Measurements from ENCODE around the gene SH3YL1. TPM values are rescaled to one million over a fixed set of nuclear protein-coding genes. Genes with fewer than 3 reads are reported as not detected.

Gene SH3YL1
- total RNA-seq = 8.9 and 16.6 TPM in 2 replicates

GRCh38 chr2:263774-264492 lies at the start of gene SH3YL1:
SH3YL1 (minus strand) TSS chr2:264032; CDS start chr2:263984, 48 bp downstream.
- peak in 1 of 2 donors; percentile 20 for DNase-seq (ENCODE audit: low read depth in 2 of 2)

- no peak for DNase-seq (ENCODE audit: low read depth in 2 of 2)
These were observed 47.2 kb upstream of the SH3YL1 start for GRCh38 chr2:310994-311393.

GRCh38 chr2:309954-310510 lies 46.2 kb upstream of the SH3YL1 start:
- DNase-seq (ENCODE audit: low read depth in 2 of 2) = no peak

DNA sequence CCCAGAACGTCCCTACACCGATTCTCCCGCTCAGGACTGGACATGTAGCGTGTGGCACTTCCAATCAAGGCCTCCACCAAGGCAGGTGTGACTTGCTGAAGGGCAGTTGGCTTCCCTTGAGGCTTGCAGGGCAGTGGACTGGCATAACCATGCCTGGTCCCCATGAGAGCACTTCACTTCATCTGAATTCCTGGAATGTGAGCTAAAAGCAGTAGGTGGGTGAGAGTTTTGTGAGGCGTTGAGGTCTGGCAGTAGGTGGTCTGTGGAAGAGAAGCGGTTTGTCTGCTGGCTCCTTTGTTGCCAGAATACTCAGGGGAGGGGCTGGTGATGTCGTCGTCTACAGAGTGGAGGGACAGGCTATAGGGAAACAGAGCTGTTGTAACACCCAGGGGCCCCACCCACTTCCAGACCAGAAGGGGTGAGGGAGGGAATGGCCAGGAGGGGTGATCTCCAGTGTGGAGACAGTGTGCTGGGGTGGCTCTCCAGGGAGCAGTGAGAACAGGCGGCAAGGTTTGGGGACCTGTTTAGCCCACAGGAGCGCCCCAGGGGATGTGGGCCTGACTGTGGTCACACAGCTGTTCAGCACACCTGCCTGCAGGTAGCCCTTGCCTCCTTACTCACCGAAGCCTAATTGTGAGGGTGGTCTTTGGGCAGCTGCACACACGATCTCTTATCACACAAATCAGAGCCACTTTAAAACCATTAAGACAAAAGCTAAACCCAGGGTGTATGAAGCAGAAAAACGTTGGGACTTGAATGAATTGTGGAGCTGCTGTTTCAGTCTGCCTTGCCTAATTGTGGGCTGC lies 45.5 kb upstream of the SH3YL1 start:
- no peak for DNase-seq (ENCODE audit: low read depth in 2 of 2)

- no peak for DNase-seq (ENCODE audit: low read depth in 2 of 2)
These were observed 41.5 kb upstream of the SH3YL1 start for GRCh38 chr2:305366-305765.

DNA sequence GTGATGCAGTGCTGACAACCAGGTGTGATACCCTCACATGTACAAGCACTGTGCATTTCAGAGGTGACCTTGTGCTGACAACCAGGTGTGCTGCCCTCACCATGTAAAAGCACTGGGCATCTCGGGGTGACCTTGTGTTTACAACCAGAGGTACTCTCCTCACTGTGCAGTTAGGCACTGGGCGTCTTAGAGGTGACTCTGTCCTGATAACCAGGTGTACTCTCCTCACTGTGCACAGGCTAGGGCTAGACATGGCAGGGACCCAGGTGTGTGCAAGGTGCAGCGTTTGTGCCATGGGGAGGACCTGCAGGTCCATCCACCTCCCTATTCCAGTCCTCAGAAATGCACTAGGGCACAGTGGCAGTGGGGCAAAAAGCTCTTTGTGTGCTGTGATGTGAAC lies 32.5 kb upstream of the SH3YL1 start:
- DNase-seq (ENCODE audit: low read depth in 2 of 2) = no peak

DNA sequence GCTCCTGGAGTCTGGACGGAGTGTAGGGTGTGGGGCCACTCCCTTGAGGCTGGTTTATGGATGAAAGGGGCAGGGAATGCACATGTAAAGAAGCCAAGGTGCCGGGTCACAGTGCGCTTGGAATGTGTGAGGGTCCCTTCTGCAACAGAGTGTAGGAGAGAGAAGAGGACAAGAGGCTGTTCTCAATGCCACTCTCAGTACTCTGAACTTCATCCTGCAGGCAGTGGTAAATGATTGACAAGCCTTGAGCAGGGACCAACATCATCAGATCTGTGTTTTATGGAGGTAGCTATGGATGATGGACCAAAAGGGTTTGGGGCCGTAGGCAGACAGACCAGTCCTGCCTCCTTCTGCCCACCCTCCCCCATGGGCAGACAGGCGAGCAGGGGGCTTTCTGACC lies 31.3 kb upstream of the SH3YL1 start:
- DNase-seq (ENCODE audit: low read depth in 2 of 2) = no peak

DNA sequence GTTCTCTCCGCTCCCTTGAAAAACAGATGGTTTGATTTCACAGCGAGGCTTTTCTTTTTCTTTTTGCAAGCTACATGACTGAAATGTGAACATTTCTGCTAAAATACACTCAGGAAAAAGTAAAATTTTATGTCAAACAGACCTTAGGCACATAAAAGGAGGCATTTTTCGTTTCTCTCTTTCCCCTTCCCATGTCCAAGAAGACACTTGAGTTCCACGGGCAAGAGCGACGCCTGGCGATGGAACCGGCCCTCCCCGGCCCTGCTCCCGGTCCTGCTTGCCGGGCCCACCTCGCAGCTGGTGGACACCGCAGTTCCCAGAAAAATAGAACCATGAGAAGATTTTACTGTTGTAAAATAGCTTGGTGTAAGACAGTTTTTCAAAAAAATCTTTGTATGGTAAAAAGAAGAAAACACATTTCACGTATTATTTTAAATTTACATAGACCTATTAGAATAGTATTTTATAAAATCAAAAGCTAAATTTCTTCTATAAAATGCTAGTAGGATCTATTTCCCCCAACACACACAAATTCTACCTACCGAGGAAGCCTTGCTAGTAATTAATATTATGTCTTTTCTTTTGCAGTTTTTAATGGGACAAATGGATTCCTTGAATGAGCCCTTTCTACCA lies 26.4 kb upstream of the SH3YL1 start:
- DNase-seq (ENCODE audit: low read depth in 2 of 2) = peak; percentile 59 to 76

- peak in 1 of 2 donors; percentile 14 for DNase-seq (ENCODE audit: low read depth in 2 of 2)
These were observed 25.7 kb upstream of the SH3YL1 start for GRCh38 chr2:289362-290089.

DNA sequence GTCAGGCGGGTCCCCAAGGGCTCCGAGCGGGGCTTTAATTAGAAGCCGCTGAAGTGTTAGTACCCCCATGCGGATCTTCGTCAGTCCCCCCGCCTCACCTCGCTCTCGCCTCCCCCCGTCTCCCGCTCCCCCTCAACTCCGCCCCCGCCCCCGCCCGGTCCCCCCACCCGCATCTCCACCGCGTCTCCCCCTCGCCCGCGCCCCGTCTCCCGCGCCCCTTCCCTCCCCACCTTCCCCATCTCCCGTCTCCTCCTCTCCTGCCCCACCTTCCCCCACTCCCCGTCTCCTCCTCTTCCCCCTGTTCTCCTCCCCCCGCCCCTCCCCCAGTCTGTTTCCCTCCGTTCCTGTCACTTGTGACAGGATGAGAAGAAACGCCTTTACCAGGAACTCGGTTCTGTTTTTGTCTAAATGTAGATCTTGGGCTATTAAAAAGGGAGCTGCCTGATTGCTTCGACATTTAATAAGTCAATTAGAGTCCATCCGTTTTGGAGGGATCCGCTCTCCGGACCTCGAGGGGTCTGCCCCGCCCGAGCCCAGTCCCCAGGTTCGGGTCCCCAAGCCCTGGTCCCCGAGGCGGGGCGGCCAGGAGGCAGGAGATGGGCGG lies 25.0 kb upstream of the SH3YL1 start:
- DNase-seq (ENCODE audit: low read depth in 2 of 2) = no peak

- DNase-seq (ENCODE audit: low read depth in 2 of 2) = peak in 1 of 2 donors; percentile 12
These were observed 24.3 kb upstream of the SH3YL1 start, which contains the start of gene ALKAL2 for GRCh38 chr2:287911-288757. ALKAL2 (minus strand) TSS chr2:288091; CDS start chr2:287835, 256 bp downstream.

DNA sequence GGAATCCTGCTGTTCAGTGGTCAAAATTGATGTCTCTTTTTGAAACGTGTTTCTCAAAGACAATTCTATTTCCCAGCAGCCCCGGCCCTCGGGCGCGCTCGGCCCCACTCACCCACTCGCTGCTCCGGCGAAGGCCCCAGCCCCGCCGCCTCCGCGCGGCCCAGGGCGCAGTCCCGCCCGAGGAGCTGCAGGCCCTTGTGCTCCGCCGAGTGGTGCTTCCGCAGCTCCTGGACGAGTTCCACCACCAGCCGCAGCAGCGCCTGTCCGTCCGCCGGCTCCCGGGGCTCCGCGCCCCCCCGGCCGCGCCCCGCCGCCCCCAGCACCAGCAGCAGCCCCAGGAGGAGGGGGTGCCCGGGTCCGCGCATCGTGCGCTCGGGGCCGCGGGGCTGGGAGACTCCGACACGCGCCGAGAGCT lies 23.6 kb upstream of the SH3YL1 start:
- DNase-seq (ENCODE audit: low read depth in 2 of 2) = peak in 1 of 2 donors; percentile 31

DNA sequence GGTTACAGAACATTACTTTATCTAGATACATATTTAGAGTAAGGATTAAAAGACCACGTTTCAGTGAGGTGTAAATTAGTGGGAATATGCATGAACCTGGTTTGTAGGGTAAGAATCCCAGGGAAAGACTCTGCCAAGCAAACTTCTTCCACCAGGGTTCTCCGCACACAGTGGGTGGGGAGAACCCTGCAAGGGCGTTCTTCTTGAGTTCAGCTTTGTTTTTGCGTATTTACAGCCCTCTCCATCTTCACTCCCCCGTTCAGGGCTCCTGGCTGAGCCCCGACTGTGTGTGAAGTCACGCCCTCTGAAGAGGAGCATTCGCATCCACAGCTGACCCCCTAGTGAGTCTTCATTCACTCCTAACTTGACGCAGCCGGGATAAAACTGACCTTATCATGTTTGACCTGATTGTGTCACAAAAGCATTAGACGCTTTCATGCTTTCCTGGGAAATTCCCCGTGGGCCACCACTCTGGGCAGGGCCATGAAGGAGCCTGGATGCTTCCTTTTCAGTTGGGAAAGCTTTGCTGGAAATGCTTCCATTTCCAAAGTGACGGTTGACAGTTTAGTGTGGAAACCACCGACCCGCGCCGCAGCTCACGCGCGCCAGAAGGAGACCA lies 23.1 kb upstream of the SH3YL1 start:
- peak in 1 of 2 donors; percentile 22 for DNase-seq (ENCODE audit: low read depth in 2 of 2)

- DNase-seq (ENCODE audit: low read depth in 2 of 2) = no peak
These were observed 22.2 kb upstream of the SH3YL1 start for GRCh38 chr2:286035-286434.

GRCh38 chr2:285531-285930 lies 21.7 kb upstream of the SH3YL1 start:
- no peak for DNase-seq (ENCODE audit: low read depth in 2 of 2)

DNA sequence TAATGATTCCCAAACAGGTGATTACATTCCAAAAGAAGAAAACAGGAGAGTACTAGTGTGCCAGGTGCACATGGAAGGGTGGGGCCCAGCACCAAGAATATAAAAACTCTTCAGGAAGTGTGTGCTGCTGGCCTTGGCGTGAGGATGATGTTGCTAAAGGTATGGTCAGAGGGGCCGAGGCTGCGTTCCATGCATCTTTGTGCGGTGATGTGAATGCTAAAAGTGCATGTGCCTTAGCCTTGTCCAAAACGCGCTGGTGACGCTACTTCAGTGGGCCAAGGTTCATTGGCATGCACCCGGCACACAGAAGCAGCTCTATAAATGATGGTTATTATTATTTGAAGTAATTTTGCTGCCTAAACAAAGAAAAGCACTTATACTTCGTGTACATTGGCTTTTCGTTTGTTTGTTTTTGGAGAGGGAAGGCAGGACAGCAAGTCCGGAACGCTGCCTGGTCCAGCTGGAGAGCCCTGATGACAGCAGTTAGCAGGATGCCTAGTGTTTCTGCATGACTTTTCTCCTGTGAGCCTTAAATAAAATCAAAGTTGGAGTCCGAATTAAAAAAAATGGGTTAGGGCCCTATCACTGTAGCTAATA lies 21.2 kb upstream of the SH3YL1 start:
- no peak for DNase-seq (ENCODE audit: low read depth in 2 of 2)

- no peak for DNase-seq (ENCODE audit: low read depth in 2 of 2)
These were observed 20.4 kb upstream of the SH3YL1 start for GRCh38 chr2:283996-284794.

Data from dermis microvascular lymphatic vessel endothelial cell (primary cell).